IMR-90 (cell line): ENCODE data around the gene CPEB3. TPM values are rescaled to one million over a fixed set of nuclear protein-coding genes. Genes with fewer than 3 reads are reported as not detected.
"Not testable (repeated sequence)": the region's sequence is repeated elsewhere in the genome, so short reads cannot be mapped to it uniquely, and the experiment has no call there.

ENCODE experiments used
- ATAC-seq: fragments of 200-7000 bp; cut with Tn5 transposase; 2 replicates; pipeline ENCODE4 v1.9.1; 2020; ENCODE audit warnings: low read depth, mild to moderate bottlenecking, moderate library complexity
- BruUV-seq: library from RNA; stranded (reverse); fragments of 400-500 nt; replicated peaks from 2 replicates; lab custom pipeline; 2021; lab: Mats Ljungman, UMichigan
- CTCF ChIA-PET: fragments of 300-600 bp; formaldehyde crosslinking; extraction: SDS; loops from one replicate; lab custom pipeline; 2021; ENCODE audit warnings: antibody characterized with exemption; lab: Yijun Ruan, JAX
- POLR2A ChIA-PET: fragments of 300-600 bp; sonication (Branson Sonifier 250); formaldehyde crosslinking; loops from one replicate; lab custom pipeline; 2022; ENCODE audit warnings: antibody characterized with exemption; ENCODE audit not compliant: unreplicated experiment; lab: Charles Lee
- DNase-seq: peaks from one replicate; pipeline ENCODE4 v3.0.0; 2013
- H2AFZ ChIP-seq: replicated peaks from 2 replicates; pipeline ENCODE3; 2013; ENCODE audit warnings: low read length, mild to moderate bottlenecking; ENCODE audit not compliant: poor library complexity
- H2AK5ac ChIP-seq: 2 replicates; pipeline ENCODE4 v1.6.1; 2013; ENCODE audit warnings: low read depth, low read length, inconsistent platforms
- H2AK9ac ChIP-seq: replicated peaks from 2 replicates; pipeline ENCODE3; 2013; ENCODE audit warnings: mild to moderate bottlenecking, low read depth, low read length, moderate library complexity; ENCODE audit not compliant: poor library complexity
- H2BK120ac ChIP-seq: 2 replicates; pipeline ENCODE4 v1.6.1; 2013; ENCODE audit warnings: low read depth, low read length, inconsistent platforms
- H2BK15ac ChIP-seq: 3 replicates; pipeline ENCODE4 v1.6.1; 2013; ENCODE audit warnings: low read depth, low read length, inconsistent platforms
- H2BK20ac ChIP-seq: 2 replicates; pipeline ENCODE4 v1.6.1; 2013; ENCODE audit warnings: low read depth, mild to moderate bottlenecking, inconsistent platforms, low read length, moderate library complexity
- H2BK5ac ChIP-seq: 2 replicates; pipeline ENCODE4 v1.6.1; 2013; ENCODE audit warnings: mild to moderate bottlenecking, low read depth, low read length, inconsistent platforms; ENCODE audit not compliant: poor library complexity, severe bottlenecking
- H3K14ac ChIP-seq: replicated peaks from 2 replicates; pipeline ENCODE4 v1.6.1; 2013; ENCODE audit warnings: low read depth, low read length, inconsistent platforms
- H3K18ac ChIP-seq: 2 replicates; pipeline ENCODE4 v1.6.1; 2013; ENCODE audit warnings: low read depth, low read length, control low read depth
- H3K23ac ChIP-seq: 2 replicates; pipeline ENCODE4 v1.6.1; 2013; ENCODE audit warnings: low read depth, low read length, inconsistent platforms
- H3K27ac ChIP-seq: 2 replicates; pipeline ENCODE4 v1.5.1; 2013; ENCODE audit warnings: mild to moderate bottlenecking, control low read depth, low read length; ENCODE audit not compliant: insufficient read depth
- H3K27me3 ChIP-seq: 2 replicates; pipeline ENCODE4 v1.6.1; 2013; ENCODE audit warnings: low read length; ENCODE audit not compliant: control insufficient read depth, insufficient read depth
- H3K36me3 ChIP-seq: 2 replicates; pipeline ENCODE4 v1.6.1; 2013; ENCODE audit warnings: low read length, mixed read lengths; ENCODE audit not compliant: control insufficient read depth, insufficient read depth
- H3K4ac ChIP-seq: 2 replicates; pipeline ENCODE4 v1.6.1; 2013; ENCODE audit warnings: low read depth, low read length, inconsistent platforms
- H3K4me1 ChIP-seq: 2 replicates; pipeline ENCODE4 v1.6.1; 2013; ENCODE audit warnings: low read length, mixed read lengths; ENCODE audit not compliant: control insufficient read depth, insufficient read depth
- H3K4me2 ChIP-seq: 2 replicates; pipeline ENCODE4 v1.6.1; 2013; ENCODE audit warnings: low read depth, mild to moderate bottlenecking, control low read depth, low read length, moderate library complexity
- H3K4me3 ChIP-seq: 2 replicates; pipeline ENCODE4 v1.5.1; 2013; ENCODE audit warnings: low read depth, mild to moderate bottlenecking, control low read depth, low read length, moderate library complexity; ENCODE audit not compliant: insufficient read depth
- H3K56ac ChIP-seq: 2 replicates; pipeline ENCODE4 v1.6.1; 2013; ENCODE audit warnings: low read length, inconsistent platforms; ENCODE audit not compliant: insufficient read depth; ENCODE audit errors: extremely low read depth
- H3K79me1 ChIP-seq, 2 experiments: 2 replicates each; pipeline ENCODE4 v1.6.1; 2013; ENCODE audit warnings: low read length in 2 of 2, inconsistent platforms in 1 of 2, low read depth in 1 of 2
- H3K9ac ChIP-seq: 2 replicates; pipeline ENCODE4 v1.6.1; 2013; ENCODE audit warnings: low read depth, low read length, control low read depth
- H3K9me1 ChIP-seq: 2 replicates; pipeline ENCODE4 v1.6.1; 2013; ENCODE audit warnings: low read length, inconsistent platforms; ENCODE audit not compliant: insufficient read depth
- H3K9me3 ChIP-seq: 2 replicates; pipeline ENCODE4 v1.6.1; 2013; ENCODE audit warnings: low read length; ENCODE audit not compliant: control insufficient read depth, insufficient read depth
- H4K20me1 ChIP-seq: 2 replicates; pipeline ENCODE4 v1.6.1; 2013; ENCODE audit warnings: low read length, inconsistent platforms; ENCODE audit not compliant: insufficient read depth
- H4K5ac ChIP-seq: 2 replicates; pipeline ENCODE4 v1.6.1; 2013; ENCODE audit warnings: mild to moderate bottlenecking, low read depth, low read length, control low read depth
- H4K8ac ChIP-seq, 2 experiments: 2 replicates each; pipeline ENCODE4 v1.6.1; 2013; ENCODE audit warnings: low read depth in 2 of 2, low read length in 2 of 2, control low read depth in 1 of 2, inconsistent platforms in 1 of 2
- H4K91ac ChIP-seq: 2 replicates; pipeline ENCODE4 v1.6.1; 2013; ENCODE audit warnings: low read depth, low read length, inconsistent platforms; ENCODE audit not compliant: insufficient read depth
- CEBPB ChIP-seq: IDR thresholded peaks from 2 replicates; pipeline ENCODE4 v1.6.1; 2012; ENCODE audit warnings: low read depth, low read length, improper control_type of control experiment
- WGBS, 2 experiments: methylation state at CpG; one replicate each; pipeline versions ENCODE4 v1.1.5 to v1.1.7; 2013; ENCODE audit warnings: missing lambda C conversion rate in 2 of 2; ENCODE audit not compliant: insufficient read length in 1 of 2; ENCODE audit errors: extremely low coverage in 2 of 2; 5-methylcytosine and 5-hydroxymethylcytosine counted together
- dilution Hi-C: fragments of 300-500 bp; cut with HindIII; formaldehyde crosslinking; loops from one replicate; pipeline ENCODE4 v1.14.3; 2018; ENCODE audit warnings: low sequenced_read_pairs; ENCODE audit not compliant: unreplicated experiment
- in situ Hi-C: fragments of 300-500 bp; cut with MboI; formaldehyde crosslinking; loops from 3 replicates; pipeline ENCODE4 v1.14.3; 2019; ENCODE audit warnings: low sequenced_read_pairs, inconsistent platforms, mixed read lengths
- intact Hi-C: fragments of 100-400 bp; cut with micrococcal nuclease; formaldehyde crosslinking; loops from 2 replicates; pipeline ENCODE4 v1.10.0; 2022
- polyA plus RNA-seq, 3 experiments: library from polyadenylated mRNA; depleted of rRNA; stranded (reverse); fragments of >200 nt; gene quantifications; 2 replicates each; pipeline ENCODE4 v1.2.3, GENCODE V29; 2012; ENCODE audit warnings: low replicate concordance in 1 of 3
- total RNA-seq: library from RNA; depleted of rRNA; stranded (reverse); fragments of >200 nt; gene quantifications from 2 replicates; pipeline ENCODE4 v1.2.3, GENCODE V29; 2012
- TF ChIP-seq, protein P1 (sequence below): fragments of 150-350 bp; IDR thresholded peaks from 2 replicates; pipeline ENCODE4 v1.6.1; 2017; ENCODE audit warnings: mild to moderate bottlenecking, antibody characterized with exemption, low read length, low read depth

CPEB3 gene
- total and polyA plus RNA-seq, 2 of the 4 experiments (the other 2 are of a cell fraction) = 0.18 to 0.36 TPM

DNA sequence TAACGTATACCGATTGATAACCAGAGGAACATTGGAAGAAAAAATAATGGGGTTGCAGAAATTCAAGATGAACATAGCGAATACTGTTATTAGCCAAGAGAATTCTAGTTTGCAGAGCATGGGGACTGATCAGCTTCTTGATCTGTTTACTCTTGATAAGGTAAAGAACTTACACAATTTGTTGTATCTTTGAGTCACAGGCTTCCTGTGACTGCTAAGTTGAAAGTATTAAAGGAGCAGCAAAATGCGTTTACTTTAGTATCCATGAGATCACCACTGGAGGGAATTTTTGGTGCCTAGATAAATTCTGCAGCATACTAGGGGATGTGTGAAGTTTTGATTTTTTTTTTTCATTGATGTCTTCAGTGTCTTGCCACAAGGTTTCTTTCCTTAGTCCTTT is 263.7 kb downstream of the CPEB3 start:
- Histone ChIP-seq H2BK15ac (no peak overlapping the region), H3K79me1 (peaks cover 0 to 10% of the 10 kb centered on the region in 2 experiments; a peak in 1 of 4 replicates), H3K14ac (no peak overlapping the region), H3K4ac (no peak overlapping the region), H3K27me3 (no peaks in the 10 kb centered on the region), H4K20me1 (no peaks in the 10 kb centered on the region), H4K91ac (no peak overlapping the region), H3K9me1 (peaks cover 3% of the 10 kb centered on the region; the same call in 1 of the 2 replicates), H3K23ac (no peak overlapping the region), H4K5ac (no peak overlapping the region), H2AK5ac (no peak overlapping the region), H3K4me1 (peaks cover 5% of the 10 kb centered on the region), H3K36me3 (peaks cover 21% of the 10 kb centered on the region), H3K56ac (no peak overlapping the region), H2BK120ac (no peak overlapping the region), H3K9ac (no peak overlapping the region), H2BK5ac (no peak overlapping the region), H3K27ac (no peak overlapping the region), H4K8ac (no peak overlapping the region), H3K4me3 (no peak overlapping the region), H2AFZ (no peak overlapping the region), H3K18ac (no peak overlapping the region), H2AK9ac (no peak overlapping the region), H2BK20ac (no peak overlapping the region), H3K4me2 (no peak overlapping the region), H3K9me3 (no peaks in the 10 kb centered on the region)
- WGBS, 2 experiments = no CpG with 5 or more reads among the region's 4 CpGs
- peak; percentile 63 for DNase-seq
- in situ Hi-C loops = no loop called here
- intact Hi-C loops = no loop called here
- ATAC-seq = peak; percentile 62
- ChIA-PET POLR2A (no interaction called here), CTCF (interaction anchor here (0.6 kb wide), 1 partner anchor 212 kb away, joined by 3 read pairs; no protein-coding TSS in a partner anchor)
- BruUV-seq = no TSS peak
- dilution Hi-C loops = no loop called here
- TF ChIP-seq, protein P1, sequence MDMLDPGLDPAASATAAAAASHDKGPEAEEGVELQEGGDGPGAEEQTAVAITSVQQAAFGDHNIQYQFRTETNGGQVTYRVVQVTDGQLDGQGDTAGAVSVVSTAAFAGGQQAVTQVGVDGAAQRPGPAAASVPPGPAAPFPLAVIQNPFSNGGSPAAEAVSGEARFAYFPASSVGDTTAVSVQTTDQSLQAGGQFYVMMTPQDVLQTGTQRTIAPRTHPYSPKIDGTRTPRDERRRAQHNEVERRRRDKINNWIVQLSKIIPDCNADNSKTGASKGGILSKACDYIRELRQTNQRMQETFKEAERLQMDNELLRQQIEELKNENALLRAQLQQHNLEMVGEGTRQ = no peak
- TF ChIP-seq CEBPB = peak; percentile 57; the same call in 1 of the 2 replicates

DNA sequence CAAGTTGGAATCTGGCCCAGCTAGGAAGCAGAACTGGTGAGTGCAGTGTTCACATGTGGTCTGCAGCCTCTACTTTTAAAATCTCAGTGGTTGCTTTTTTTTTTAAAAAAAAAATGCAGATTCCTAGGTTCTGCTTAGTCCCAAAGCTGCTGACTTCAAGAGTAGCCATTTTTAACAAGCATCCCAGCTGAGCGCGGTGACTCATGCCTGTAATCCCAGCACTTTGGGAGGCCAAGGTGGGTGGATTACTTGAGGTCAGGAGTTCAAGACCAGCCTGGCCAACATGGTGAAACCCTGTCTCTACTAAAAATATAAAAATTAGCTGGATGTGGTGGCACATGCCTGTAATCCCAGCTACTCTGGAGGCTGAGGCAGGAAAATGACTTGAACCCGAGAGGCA is 265.5 kb downstream of the CPEB3 start:
- no CpG with 5 or more reads among the region's 3 CpGs for whole genome bisulfite sequencing, 2 experiments
- H3K9ac ChIP-seq, intact Hi-C loops, H3K4ac ChIP-seq, H2BK20ac ChIP-seq, in situ Hi-C loops, H2AK5ac ChIP-seq, H3K27me3 ChIP-seq, H3K27ac ChIP-seq, H2AK9ac ChIP-seq, BruUV-seq, H4K20me1 ChIP-seq, H2BK15ac ChIP-seq, H2BK120ac ChIP-seq, H3K9me1 ChIP-seq, H4K5ac ChIP-seq, H2BK5ac ChIP-seq, H3K23ac ChIP-seq, H3K14ac ChIP-seq, H3K9me3 ChIP-seq, H3K4me3 ChIP-seq, POLR2A ChIA-PET, H3K4me1 ChIP-seq, H2AFZ ChIP-seq, H3K4me2 ChIP-seq, H4K8ac ChIP-seq, H3K56ac ChIP-seq, H4K91ac ChIP-seq, dilution Hi-C loops: not testable (repeated sequence)
- Histone ChIP-seq H3K79me1 (peaks cover 0 to 10% of the 10 kb centered on the region in 2 experiments; a peak in 1 of 4 replicates), H3K36me3 (peaks cover 18% of the 10 kb centered on the region), H3K18ac (peak overlapping the region; percentile 27; the same call in 1 of the 2 replicates)
- DNase-seq = peak; percentile 22
- 0 out of 2 replicates have a peak, but pooled peaks have one; percentile 11 for ATAC-seq
- CTCF ChIA-PET = interaction anchor here (0.5 to 0.7 kb wide), 2 partner anchors 16 to 25 kb away, joined by 3 read pairs; no protein-coding TSS in a partner anchor
